Measurements from ENCODE around the gene CKAP2L.

- no peak for TF ChIP-seq TOX (CRISPR knock-in tag; IDR thresholded peaks at IDR 0.05; ENCODE audit: borderline replicate concordance)
- no peak for TF ChIP-seq ARNTL (CRISPR knock-in tag; IDR thresholded peaks at IDR 0.05; ENCODE audit: borderline replicate concordance, low read depth)
- no peak for TF ChIP-seq POU6F1 (CRISPR knock-in tag; IDR thresholded peaks at IDR 0.05; ENCODE audit: borderline replicate concordance, low read depth)
Measured at GRCh38 chr2:112789186-112789585, 24.8 kb upstream of the CKAP2L start.
